GM18858 (cell line): ENCODE data around the gene CA9.

Experiments
- ATAC-seq: cut with Tn5 transposase; IDR thresholded peaks from one replicate; pipeline ENCODE4 v1.9.1; 2021; ENCODE audit not compliant: unreplicated experiment

The CA9 gene

DNA sequence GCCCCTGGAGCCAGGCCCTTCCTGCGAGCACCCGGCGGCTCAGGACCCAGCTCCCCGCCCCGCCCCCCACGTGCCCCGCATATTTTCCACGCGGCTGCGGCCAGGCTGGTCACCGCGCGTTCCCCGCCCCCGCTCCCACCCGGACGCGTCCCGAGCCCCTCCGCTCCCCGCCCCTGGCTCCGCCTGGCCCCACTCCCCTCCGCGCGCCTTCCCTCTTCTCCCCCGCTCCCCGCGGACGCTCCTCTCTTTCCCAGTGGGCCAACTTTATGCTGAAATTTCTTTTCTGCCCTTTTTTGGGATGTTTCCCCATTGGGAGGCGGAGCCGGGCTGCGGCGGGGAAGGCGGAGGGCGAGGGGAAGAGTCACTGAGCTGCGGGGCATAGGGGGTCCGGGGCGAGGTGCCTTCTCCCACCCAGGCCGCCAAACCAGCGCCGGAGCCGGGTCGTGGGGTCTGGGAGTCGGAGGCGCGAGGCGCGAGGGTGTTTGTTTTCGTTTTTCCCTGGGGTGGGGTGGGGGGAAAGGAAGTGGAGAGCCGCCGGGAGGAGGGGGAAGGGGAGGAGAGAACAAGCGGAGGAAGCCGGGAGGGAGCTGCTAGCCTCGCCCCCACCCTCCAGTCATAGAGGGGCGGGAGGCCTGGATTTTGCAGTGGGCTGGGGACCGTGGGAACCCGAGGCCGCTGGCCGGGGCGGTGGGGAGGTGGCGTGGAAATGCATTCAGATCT, 17.0 kb downstream of the CA9 start:
- no peak for ATAC-seq

DNA sequence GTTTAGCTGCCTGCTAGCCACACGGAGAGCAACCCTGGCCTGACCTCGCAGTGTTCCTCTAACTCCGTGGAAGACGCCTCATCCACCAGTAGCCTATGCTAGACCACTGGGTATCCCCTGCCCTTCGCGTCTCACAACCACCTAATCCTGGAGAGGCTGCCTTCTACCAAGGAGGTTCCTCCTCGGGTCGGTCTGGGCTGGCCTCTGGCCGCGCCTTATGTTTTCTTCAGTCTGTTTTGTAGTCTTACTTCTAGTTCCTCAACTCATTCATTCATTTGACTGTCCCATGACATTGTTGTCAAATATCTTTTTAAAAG, 17.6 kb downstream of the CA9 start:
- ATAC-seq, result no peak

DNA sequence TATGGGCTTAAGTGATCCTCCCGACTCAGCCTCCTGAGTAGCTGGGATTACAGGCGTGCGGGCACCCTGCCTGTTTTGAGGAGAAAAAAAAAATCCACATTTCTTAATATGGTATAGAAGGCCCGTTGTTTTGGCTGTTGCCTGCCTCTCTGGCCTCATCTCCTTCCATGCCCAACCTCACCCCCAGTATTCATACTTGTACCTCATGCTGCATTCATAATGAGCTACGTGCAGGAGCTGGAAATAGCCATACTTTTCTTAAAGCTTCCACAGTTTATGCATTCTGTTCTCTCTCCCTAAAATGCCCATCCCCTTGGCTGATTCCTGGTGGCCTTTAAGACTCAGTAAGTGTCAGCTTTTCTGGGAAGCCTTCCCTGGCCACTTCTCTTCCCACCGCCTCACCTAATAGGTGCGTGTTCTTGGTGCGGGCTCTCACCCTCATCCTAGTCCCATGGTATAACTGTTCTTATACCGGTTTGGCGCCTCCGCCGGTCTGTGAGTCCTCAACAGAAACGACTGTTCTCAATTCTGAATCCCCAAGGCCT, 18.1 kb downstream of the CA9 start:
- ATAC-seq, result no peak

DNA sequence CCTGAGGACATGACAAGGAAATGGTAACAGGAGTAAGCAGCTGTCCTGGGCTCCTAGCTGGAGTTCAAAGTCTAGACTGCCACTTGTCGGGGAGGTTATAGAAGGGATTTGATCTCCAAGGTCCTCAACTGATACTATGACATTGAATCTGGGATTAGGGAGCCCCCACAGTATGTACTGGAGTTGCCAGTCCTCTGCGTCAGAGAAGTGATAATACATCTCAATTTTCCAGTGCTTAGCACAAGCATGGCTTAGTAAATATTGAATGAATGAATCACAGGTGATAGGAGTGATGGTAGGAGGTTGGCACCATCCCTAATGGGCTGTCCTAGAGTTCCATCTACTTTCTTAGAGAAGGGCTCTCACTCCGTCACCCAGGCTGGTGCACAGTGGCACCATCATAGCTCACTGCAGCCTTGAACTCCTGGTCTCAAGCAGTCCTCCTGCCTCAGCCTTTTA, 22.2 kb downstream of the CA9 start:
- ATAC-seq, result no peak

DNA sequence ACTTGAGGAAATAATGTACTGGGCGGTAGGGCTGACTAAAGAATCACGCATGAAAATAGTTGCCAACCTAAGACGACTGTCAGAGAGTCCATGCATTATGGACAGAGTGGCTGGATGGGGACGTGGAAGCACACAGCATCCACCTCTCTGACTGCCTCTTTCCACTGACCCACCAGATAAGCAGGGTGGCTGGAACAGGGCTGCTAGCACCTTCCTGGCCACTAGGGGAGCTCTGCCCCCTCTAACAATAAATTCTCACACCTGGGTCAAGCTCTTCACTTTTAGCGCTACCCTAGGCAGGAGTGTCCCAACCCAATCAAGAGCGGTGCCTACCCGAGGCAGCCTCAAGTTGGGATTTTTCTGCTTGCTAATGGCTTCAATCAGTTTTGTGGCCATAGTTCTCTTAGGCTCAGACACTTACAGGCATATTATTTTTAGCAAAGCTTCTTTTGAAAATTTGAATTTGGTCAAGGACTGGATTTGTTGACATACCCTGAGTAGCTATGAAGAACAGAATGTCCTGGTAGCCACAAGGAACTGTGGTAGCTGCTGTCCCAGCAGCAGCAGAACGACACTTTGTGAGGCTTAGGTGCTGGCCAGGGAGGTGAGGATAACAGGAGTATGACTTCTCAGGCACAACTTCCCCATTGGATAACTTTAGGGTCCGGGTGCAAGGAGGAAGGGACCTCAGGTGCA, 22.9 kb downstream of the CA9 start:
- ATAC-seq, result peak; percentile 72

DNA sequence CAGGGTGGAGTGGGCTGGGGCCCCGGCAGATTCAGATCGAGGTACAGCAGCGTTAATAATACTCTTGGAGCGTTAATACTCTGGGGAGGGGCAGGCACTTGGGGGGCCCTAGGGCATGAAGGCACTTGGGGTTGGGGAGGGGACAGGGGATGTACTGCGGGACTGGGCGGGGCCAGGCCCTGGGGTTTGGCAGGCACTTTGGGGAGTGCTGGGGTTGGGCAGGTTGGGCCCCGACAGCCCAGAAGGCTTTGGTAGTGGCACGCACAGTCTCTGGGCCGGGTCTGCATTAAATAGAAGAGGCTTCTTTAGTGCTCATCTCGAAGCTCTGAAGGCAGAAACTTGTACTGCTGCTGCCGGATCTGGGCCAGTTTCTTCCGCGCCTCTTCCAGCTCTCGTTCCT, 23.8 kb downstream of the CA9 start:
- no peak for ATAC-seq

DNA sequence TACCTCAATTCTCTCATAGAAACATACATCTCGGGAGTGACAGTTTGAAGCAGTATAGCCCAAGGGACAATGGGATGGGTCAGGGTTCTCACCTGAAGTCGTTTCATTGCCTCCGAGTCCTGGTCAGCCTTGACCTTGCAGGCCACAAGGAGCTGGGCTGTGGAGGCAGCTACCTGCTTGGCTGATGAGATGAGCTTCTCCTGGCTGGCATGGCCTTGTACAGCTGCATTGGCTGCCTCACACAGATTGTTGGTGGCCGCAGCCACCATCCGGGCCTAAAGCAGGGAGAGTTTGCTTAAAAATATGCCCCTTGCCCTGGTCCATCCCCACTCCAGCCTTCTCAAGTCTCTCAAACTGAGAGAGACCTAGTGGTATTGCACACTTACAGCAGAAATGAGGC, 24.5 kb downstream of the CA9 start:
- ATAC-seq, result no peak

DNA sequence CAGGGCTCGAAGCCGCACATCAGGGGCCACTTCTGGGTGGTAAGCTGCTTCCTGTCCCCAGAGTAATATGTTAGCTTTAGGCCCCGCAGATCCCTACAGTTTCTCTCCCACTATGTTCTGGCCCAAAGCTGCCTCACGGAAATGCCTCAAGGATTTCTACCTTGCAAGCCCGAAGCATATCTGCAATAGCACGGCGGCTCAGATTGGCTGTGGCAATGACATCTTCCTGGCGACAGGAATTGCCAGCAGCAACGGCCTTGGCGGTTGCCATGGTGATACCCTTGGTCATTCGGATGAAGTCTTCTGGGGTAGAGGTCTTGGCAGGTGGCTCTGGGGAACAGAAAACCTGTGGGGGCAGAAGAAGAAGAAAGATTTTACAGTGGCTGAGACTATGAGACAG, 26.3 kb downstream of the CA9 start:
- no peak for ATAC-seq

DNA sequence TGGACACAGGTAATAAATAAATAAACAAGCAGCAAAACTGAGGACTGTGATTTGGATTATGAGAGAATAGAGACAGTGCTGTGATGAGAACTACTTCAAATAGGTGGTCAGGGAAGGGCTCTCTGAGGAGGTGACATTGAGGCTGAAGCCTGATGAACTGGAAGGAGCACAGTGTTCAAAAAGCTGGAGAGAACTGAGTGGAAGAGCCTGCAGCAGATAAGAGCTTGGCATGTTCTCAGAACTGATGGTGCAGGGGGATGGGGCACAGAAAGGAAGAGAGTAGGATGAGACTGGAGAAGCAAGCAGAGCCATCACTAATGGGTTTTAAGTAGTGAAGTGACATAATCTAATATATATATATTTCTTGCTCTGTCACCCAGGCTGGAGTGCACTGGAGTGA, 27.2 kb downstream of the CA9 start:
- no peak for ATAC-seq

DNA sequence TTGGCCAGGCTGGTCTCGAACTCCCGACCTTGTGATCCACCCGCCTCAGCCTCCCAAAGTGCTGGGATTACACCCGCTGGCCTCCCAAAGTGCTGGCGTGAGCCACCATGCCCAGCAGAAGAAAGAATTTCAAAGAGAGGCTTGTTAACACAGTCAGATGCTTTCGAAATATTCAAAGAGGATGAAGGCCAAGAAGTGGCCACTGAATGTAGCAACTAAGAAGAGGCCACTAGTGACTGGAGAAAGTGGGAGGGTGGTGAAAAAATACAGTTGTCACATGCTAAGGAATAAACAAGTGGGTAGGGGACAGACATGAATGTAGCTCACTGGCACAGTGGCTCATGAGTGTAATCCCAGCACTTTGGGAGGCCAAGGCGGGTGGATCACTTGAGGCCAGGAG, 29.0 kb downstream of the CA9 start:
- ATAC-seq, result no peak

DNA sequence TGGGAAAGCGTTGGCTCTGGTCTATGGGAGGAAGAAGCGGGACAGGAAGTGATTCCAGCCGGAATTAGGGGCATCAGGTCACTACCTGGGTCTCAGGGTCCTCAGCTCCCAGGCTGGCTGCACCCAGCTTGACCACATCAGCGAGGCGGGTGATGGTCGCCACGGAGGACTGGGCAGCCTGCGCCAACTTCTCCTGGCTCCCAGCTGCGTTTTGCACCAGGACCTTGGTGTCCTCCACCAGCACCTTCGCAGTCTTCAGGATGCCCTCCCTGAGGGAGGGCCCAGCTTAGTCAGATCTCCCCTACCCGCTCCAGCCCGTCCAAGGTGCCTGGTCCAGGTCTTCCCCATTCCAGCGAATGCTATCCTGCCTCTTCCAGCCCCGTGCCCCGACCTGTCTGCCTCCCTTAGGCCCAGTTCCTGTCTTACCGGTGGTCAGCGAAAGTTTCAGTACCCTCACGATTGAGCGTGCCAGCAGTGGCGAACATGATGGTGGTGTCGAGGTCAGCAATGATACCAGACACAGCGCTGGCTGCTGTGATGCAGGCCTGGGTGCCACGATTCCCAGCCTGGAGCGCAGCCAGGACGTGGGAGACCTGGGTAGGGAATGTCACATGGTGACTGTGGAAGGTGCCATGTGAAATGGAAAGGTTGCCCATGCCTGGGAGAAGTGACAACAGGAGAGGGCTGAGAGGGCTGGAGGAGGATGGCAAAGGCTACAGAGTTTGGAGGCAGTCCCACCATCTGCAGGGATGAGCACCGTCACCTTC, 30.4 kb downstream of the CA9 start:
- ATAC-seq, result no peak

DNA sequence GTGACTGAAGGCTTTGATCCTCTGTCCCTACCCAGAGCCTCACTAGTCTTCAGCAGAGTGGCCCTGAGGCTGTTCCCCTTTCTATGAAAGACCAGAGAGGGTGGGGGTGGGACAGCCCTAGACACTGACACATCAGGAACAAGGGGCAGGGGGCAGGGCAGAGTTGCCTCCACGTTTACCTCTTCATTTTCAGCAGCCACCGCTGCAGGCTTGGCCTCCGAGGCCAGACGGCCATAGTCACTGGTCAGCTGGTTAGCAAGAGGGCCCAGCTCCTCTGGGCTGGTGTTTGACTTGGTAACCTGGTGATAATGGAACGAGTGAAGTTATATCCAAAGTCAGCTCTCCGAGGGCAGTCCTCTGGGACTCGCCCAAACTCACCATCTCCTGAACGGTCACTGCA, 31.6 kb downstream of the CA9 start:
- no peak for ATAC-seq

DNA sequence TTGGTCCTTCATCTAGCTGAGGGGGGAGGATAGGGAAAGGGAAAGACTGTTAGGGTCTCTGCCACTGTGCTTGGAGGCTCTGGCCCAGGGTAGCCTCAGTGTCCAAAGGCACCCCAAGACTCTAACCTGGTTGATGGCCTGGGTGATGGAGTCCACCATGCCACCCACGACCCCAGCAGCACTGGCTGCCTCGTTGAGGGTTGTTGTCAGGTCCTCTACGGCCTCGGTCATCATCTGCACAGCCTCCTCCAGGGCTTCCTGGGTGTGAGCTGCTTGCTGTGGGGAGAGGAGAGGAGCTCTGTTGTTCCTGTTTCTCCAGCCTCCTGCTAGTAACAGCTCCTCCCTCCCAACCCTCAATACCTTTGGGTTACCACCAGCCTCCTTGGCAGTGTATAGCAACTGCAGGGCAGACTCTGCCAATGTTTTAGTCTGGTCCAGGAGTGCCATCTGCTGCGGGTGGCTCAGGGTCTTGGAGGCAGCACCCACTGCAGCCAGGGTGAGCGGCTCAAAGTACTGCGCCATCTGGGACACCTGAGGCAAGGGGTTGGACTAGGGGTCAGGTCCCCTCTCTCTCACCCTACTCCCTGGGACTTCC, 32.2 kb downstream of the CA9 start:
- no peak for ATAC-seq

DNA sequence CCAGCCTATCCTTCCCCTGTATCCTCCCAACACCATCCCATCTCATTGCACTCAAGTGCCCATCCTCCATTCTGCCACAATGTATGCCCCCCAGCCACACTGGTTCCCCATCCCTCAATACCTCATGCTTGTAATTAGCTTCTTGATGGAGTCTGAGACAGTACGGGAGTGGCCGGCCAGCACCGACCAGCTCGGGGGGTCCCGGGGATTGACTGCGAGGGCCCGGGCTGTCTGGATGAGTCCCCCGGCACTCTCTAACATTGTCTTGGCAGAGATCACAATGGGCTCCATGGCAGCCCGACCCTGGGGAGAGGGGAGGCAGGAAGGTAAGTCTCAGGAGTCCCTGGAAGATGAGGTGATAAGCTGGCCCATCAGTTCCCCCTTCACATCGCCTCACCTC, 33.2 kb downstream of the CA9 start:
- ATAC-seq, result no peak

DNA sequence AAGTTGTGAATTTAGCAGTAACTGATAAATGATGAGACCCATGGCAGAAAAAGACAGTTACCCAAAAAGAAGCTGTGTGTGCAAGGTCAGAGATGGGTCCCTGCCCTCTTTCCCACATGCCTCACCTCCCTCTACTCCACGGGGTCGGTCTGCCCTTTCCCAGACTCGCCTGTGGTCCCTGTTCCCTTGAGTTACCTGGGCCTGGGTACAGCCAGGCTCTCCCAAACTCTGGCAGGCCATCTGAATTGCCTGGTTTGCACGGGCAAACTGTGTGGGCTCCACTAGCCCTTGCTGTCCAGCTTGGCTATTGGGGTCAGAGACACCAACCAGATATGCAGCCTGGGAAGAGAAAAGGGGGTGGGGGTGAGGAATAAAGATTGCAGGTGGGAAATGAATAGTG, 34.4 kb downstream of the CA9 start:
- no peak for ATAC-seq

DNA sequence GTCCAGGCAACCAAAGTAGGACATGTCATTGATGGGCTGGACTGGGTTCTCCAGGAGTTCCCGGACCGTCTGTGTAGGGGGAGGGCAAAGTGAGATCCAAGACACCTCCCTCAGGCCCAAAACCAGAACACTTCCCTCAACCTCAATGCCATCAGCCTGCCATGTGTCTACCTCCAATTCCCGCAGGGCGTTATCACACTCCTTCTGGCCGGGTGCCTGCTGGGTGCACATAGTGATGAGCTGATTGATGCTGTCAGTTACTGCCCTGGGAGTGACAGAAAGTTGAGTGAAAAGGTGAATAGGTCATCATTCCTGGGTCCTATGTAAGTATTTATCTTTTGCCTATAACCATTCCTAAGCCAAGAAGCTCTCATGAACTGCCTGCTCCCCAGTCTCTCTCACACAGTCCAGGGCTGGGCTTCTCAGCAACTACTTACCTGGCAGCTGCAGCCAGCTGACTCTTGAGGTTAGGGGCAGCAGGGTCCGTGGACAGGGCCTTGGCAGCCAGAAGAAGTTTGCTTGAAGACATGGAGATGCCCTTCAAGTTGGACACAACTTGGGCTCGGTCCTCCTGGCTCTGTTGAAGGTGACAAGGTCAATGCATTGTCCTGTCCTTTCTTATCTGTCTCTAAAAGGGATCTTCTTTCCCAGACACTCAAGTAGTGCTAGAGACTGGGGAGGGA, 37.2 kb downstream of the CA9 start:
- no peak for ATAC-seq

DNA sequence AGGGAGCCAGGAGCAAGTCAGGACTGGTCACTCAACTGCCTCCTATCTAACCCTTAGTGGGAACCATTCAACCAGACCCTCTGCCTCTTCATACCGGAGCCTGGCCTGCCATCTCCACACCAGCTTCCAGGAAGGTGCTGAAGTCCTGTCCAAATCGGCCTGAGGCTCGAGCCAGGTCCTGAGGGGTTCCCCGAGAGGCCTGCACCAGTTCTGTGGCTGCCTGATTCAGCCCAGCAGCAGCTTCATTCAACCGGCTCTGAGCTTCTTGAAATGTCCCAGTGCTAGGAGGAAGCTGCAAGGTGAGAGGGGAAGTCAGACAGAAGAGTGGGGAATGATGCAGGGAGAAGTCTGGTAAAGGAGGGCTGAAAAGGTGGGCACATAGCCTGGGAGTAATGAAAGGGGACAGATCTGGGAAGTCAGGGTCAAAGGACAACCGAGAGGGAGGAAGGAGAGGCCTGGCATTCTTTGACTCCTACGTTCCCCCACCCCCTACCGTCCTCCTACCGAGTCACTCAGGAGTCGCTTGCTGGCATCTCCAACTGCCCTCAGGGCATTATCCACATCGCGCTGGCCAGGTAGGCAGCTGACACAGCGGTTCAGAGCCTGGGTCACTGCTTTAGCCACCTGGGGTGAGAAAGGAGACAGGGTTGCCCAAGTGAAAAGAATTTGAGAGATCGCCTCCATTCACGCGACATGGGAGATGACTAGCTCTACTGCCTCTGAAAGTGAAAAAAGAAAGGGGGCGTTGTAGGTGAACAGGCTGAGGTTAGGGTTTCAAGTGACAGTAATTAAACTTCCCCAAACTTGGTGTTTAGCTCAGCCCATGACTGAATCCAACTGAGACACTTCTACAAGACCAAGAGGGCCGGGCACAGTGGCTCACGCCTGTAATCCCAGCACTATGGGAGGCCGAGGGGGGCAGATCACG, 38.0 kb downstream of the CA9 start:
- no peak for ATAC-seq

DNA sequence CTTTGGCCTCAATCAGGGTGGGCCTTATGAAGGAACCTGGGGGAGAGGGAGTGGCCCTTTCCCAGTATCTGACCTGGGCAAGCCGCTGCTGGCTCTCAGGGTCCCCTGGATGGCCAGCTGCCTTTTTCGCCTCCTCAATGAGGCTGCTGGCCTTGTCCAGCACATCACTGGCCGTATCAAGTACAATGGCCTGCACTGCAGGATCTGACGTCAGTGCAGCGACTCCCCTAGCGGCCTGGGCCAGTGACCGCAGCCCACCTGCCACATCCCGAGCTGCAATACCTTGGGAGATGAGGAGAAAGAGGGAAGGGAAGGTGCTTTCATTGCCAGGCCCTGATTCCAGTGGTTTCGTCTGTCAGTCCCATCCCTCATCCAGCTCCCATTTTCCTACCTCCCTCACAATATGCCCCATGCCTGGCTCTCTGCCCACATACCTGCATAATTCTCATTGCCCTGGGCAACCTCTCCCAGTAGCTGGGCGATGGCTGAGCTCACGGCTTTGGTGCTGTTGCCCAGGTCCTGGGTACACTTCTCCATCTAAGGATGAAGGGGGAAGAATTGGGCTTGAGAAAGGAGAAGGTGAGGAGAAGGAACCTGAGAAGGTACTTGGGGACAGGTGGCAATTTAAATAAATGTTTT, 39.2 kb downstream of the CA9 start:
- no peak for ATAC-seq

DNA sequence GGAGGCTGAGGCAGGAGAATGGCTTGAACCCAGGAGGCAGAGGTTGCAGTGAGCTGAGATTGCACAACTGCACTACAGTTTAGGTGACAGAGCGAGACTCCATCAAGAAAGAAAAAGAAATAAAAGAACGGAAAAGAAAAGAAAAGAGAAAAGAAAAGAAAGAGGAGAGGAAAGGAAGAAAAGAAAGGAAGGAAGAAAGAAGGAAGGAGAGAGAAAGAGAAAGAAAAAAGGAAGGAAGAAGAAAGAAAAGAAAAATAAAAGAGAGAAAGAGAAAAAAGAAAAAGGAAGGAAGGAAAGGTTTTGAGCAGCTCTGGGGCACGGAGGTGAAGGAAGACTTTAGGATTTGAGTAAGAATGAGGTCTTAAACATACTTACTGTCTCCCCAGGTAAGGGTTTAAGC, 39.9 kb downstream of the CA9 start:
- no peak for ATAC-seq
